Effector CD8-positive, alpha-beta T cell (primary cell): ENCODE measurements around the gene PIP5KL1.

Source experiments
- DNase-seq: peaks from one replicate; lab custom pipeline; 2025; lab: John Stamatoyannopoulos, UW

PIP5KL1 gene

DNA sequence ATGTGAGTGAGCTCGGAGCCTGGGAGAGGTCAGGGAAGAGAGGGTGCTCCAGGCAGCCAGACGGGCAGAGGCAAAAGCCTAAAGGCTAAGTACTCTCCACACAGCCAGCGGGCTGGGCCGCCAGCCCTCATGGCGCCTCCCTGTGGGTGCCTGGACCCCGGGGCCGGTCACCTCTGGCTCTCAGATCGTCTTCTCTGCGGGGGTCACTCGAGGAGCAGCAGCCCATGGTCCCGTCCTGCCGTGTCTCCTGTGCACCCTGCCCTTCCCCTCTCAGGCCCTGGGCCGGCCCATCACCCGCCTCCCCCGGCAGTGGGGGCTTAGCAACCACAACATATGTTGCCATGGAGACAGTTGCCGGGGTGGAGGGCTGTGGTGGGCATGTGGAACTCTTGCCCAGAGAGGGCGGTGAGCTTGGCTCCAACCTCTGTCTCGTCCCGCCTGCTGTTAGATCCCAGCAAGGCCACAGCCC is 57.3 kb downstream of the PIP5KL1 start:
- DNase-seq: no peak

DNA sequence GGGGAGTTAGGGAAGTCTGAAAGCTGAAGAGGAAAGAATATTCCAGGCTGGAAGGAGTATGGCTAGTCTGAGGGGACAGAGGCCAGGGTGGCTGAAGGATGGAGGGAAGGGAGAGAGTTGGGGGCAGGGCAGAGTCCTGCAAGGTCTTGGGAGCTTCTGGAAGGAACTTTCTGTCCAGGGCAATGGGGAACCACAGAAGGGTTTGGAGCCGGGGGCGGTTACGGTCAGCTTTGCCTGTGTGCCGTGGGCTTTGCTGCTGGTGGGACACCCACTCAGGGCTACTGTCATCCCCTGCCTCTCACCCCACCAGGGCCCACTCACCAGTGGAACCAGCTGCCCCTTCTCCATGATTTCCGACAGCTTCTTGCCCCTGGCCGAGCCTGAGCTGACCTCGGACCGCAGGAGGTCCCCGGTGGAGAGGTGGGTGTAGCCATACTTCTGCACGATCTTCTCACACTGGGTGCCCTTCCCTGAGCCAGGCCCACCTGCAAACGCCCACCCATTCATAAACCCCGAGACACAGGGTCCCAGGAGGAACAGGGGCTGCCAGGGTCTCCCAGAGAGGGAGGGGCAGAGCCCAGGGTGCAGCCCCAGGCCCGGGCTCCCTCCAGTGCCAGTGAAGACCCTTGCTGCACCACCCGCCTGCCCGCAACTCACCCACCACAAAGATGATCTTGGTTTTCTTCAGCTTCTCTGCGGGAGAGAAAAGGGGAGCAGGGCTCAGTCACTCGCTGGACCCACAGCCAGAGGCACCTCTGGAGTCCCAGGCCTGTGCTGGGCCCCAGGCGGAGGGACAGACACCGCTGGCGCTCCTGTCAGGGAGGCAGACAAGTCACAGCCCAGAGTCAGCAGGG is 58.0 kb downstream of the PIP5KL1 start:
- DNase-seq: no peak

DNA sequence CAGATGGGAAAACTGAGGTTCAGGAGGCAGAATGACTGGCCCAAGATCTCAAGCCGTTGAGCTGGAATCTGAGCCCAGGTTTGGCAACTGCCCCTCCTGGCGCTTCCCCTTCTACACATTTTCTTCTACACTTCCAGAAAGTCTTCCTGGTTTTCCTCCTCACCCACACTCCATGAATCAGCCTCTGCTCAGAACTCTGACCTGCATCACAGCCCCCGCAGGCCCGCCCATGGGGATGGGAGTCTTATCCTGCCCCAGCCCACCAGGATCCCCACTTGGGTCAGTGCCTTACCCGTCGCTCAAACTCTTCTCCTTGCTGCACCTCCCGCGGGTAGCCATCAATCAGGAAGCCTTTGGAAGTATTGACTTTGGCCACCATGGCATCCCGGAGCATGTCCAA is 59.0 kb downstream of the PIP5KL1 start:
- DNase-seq: no peak

DNA sequence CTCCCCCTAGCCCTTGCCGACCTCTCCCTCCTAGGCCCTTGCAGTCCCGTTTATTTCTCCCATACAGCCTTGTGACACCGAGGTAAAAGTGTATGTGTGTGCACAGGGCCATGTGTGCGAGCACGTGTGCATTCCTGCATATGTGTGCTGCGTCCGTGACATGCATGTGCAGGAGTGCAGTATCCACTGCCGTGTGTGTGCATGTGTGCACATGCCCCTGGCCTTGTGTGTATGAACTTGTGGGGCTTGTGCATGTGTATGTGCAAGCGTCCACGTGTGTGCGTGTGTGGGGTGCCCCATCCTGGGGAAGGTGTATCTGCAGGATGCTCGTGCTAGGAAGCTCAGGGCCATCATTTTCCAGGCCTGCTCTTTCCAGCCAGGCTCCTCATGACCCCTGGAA is 59.7 kb downstream of the PIP5KL1 start:
- no peak for DNase-seq
